ENCODE data around the gene UBE2F. TPM values are rescaled to one million over a fixed set of nuclear protein-coding genes. Genes with fewer than 3 reads are reported as not detected.
"Not testable (repeated sequence)": the region's sequence is repeated elsewhere in the genome, so short reads cannot be mapped to it uniquely, and the experiment has no call there.

The UBE2F gene
- total RNA-seq, 1 experiment from 2014 or later: 71.4 TPM

DNA sequence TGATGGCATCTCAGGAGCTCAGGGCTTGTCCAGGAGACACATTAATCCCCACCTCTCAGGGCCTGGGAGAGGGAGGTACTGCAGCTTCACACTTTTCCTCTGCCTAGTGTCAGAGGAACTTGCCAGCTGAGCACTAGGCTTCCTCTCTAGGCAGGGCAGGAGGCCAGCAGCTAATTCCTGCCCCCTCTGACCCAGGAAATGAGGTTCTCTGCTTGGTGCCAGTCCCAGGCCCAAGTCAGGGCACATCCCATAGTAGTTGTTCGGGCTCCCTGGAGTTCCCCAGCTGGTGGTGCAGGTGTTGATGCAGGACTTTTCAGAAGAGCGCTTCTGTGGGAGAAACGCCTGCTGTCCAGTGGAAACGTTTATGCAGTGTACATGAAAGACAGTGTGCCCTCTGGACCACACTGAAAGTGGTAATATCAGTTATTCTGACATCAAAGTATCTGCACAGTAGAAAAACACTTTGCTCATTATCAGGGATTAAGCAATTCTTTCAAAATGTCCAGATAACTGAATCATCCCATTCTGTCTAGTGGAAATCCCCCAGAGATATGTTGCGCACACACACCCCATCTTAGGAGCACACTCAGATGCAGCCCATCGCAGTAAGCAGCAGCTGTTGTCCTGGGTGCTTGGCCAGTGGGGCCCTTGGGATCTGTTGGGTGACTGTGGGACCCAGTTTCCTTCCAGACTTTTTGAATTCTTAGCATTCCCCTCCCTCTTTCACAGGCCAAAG, 76.2 kb downstream of the UBE2F start:
- DNase-seq (ENCODE audit: low read depth): no peak

DNA sequence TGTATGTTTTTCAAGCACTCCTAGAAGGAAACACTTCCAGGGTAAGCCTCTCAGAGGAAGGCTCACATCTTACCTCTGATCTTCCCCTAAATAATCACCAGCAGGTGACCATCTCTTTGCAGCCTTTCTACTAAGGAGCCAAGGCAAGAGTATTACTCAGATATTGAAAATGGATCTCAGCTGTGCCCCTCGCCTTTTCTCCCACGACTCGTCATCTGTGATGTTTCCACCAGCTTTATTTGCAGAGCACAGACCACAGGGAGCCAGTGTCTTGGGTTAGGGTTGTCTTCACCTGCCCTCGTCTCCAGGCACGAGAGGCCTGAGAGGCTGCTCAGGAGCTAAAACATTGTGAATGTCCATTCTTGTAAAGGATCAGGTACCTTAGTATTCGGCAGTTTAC, 77.0 kb downstream of the UBE2F start:
- DNase-seq (ENCODE audit: low read depth): no peak

DNA sequence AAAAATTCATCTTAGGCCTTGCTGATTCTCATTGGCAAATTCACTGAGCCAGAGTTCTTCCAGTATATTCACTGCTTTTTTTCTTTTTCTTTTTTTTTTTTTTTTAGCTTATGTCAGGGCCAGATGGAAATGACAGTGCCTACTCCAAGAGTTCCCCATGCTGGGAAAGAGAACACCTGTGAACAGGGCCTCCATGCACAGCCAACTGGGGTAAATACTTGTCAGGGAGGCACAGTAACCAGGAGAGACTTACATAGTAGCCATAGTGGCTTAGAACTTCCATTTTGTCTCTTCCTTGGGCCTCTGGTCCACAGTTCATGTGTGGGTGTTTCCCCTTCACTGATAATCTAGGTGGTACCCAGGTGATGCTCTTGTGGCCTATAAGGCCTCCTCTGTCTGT, 78.8 kb downstream of the UBE2F start:
- DNase-seq (ENCODE audit: low read depth): no peak

DNA sequence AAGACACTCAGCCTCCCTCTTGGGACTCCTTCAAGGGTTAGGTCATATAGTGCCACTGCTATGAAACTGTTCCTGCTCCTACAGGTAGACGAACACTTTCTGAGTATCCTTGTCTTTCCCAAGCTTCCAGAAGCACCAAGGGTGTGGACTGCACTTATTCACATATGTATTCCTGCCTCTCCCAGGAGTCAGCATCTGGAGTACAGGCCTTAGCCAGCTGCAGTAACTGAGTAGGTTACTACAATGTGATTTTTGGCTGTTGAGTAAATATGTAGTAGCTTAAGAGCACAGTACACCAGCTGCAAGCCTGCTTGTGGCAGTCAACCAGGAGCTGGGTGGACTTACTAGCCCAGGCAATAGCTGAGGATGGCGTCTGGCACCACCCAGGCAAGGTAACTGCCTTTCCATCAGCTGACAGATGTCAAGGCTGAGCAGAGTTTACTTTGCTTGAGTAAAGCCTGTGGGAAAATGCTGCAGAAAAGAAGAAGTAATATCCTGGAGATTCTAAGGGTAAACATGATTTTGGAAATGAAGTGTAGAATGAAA, 80.0 kb downstream of the UBE2F start:
- no peak for DNase-seq (ENCODE audit: low read depth)

DNA sequence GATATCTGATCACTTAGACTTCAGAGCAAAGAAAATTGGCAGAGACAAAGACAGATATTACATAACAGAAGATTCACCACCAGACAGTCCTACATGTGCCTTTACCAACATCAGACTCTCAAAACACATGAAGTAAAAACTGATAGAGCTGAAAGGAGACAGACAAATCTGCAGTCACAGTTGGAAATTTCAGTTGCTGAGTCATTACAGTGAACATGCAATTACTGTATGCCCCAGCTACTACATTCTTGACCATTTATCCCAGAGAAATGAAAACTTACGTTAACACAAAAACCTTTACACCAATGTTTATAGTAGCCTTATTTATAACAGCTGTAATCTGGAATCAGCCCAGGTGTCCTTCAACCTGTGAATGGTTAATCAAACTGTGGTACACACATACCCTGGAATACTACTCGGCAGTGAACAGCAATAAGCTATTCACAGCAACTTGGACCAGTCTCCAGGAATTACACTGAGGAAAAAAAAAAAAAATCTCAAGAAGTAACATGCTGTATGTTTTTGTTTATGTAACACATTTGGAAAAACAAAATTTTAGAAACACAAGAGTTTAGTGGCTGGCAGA, 86.5 kb downstream of the UBE2F start:
- DNase-seq (ENCODE audit: low read depth): no peak

DNA sequence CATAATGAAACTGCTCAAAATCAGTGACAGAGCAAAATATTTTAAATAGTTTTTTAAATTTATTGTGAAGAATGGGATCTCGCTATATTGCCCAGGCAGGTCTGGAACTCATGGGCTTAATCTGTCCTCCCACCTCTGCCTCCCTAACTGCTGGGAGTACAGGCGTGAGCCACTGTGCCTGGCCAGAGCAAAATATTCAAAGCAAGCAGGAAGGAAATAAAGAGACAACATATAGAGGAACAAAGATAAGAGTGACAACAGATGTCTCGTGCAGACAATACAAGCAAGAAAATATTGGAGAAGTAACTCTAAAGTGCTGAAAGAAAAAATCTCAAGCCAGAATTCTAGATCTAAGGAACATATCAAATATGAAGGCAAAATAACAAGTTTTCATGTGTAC, 89.0 kb downstream of the UBE2F start:
- no peak for DNase-seq (ENCODE audit: low read depth)

DNA sequence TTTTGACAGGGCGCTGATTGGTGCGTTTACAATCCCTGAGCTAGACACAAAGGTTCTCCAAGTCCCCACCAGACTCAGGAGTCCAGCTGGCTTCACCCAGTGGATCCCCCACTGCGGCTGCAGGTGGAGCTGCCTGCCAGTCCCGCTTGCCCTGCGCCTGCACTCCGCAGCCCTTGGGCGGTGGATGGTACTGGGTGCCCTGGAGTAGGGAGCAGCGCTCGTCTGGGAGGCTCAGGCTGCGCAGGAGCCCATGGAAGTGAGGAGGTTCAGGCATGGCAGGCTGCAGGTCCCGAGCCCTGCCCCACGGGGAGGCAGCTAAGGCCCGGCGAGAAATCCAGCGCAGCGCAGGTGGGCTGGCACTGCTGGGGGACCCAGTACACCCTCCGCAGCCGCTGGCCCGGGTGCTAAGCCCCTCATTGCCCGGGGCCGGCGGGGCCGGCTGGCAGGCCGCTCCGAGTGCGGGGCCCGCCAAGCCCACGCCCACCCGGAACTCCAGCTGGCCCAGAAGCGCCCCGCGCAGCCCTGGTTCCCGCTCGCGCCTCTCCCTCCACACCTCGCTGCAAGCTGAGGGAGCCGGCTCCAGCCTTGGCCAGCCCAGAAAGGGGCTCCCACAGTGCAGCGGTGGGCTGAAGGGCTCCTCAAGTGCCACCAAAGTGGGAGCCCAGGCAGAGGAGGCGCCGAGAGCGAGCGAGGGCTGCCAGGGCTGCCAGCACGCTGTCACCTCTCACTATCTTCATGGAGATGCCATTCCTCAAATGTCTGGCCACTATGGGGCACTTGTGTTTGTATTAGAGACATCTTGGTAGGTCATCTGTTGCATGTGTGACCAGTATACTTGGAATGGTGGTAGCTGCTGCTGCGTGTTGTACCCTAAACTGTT, 91.1 kb downstream of the UBE2F start:
- DNase-seq (ENCODE audit: low read depth): not testable (repeated sequence)

DNA sequence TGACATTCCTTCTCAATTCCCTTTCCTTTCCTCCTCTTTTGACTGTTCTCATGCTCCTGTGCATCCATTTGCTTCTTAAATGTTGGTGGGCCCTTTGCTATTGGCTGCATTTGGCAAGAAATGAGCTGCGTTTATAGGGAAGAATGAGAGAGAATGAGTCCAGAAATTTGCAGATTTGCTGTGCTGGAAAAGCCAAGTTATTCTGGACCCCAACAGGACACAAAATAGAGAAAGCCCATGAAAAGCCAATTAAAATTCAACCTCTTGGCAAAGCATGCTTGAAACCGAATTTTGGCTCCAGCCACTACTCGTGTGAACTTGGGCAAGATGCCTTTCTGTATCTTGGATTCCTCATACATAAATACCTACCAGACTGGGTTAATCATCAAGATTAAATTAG, 92.7 kb downstream of the UBE2F start:
- no peak for DNase-seq (ENCODE audit: low read depth)

DNA sequence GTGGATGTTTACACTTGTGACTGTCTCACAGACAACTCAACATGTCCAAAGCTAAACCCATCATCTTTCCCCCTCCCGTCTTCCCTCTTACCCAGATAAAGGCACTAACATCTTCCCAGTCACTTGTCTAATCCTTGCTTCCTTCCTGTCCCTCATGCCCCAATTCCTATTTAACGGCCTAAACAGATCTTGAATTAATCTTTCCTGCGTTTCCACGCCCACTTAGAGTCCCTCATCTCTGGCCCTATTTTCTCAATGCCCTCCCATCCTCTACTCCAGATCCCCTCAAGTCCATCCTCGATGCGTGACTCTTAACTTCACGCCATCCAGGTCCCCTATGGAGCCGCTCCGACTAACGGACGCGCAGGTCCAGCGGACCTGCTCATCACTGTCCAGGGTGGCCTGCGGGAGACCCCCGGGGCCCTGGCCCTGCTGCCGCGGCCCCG, 93.3 kb downstream of the UBE2F start:
- DNase-seq (ENCODE audit: low read depth): peak; percentile 32

DNA sequence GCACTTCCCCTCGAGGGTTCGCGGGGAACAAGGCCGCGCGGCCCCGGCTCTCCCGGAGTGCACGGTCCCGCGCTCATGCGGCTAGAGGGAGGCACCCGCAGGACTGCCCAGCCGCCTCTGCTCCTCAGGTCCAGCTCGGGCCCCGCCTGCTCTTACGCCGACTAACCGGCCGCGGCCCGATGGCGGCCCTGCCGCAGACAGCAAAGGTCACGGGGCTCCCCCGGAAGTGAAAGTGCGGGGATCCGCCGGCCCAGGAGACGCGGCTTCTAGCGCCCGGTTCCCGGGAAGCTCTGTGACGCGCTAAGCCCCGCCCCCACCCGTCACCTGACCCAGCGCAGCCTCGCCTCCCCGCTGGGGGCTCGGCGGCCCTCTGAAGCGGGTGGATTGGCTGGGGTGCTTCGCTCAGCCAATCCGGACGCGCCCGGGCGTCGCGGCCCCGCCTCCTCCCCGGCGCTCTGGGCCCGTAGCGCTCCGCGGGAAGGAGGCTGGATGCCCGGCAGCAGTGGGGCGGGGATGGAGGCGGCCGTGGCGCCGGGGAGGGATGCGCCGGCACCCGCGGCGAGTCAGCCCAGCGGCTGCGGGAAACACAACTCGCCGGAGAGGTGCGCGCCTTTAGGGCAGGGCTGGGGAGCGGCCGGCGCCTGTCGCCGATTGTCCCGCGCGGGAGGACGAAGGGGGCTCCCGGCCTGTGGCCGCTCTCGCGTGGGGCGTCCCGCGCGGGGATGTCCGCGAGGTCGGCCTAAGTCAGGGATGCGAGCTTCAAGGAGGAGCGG, 93.9 kb downstream of the UBE2F start, which contains the start of gene SCLY:
SCLY (plus strand) TSS at position 460 of the 773 bp plus-strand sequence; CDS start at position 514, 54 bp downstream.
- peak; percentile 98 for DNase-seq (ENCODE audit: low read depth)

DNA sequence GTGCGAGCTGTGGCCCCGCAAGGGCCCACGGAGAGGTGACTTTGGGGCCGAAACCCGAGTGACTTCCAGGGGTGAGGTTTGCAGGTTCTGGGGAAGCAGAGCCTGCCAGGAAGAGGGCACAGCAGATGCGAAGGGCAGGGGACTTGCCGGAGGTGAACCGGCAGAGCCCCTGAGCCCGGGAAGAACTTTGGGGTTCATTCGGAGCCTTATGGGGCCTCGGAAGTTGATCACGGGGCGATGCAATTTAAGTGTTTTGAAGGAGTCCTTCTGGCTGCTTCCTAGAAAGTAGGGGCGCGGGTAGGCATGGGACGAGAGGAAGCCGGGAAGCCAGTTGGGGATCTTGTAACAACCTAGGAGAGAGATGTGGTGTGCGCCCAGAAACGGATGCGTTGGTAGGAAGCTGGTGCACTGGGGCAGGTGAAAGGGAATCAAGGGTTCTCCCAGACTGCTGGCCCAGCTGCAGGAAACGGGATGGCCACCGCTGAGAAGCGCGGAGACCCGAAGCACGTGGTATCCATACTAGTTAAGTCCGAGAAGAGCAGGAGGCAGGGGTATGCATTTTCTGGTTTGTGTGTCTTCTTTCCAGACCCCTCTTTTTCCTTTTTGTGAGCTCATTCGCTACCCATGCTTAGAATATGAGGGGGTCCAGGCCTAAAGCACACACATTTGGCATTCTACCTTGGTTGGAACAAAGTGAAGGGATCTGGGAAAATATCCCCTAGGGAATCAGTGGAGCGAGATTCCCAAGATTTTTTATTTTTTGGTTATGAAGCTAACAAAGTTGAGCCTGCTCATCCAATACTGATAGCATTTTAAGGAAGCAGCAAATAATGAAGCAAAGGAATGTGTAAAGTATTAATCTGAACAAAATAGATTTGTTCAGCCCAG, 94.7 kb downstream of the UBE2F start:
- peak; percentile 57 for DNase-seq (ENCODE audit: low read depth)

DNA sequence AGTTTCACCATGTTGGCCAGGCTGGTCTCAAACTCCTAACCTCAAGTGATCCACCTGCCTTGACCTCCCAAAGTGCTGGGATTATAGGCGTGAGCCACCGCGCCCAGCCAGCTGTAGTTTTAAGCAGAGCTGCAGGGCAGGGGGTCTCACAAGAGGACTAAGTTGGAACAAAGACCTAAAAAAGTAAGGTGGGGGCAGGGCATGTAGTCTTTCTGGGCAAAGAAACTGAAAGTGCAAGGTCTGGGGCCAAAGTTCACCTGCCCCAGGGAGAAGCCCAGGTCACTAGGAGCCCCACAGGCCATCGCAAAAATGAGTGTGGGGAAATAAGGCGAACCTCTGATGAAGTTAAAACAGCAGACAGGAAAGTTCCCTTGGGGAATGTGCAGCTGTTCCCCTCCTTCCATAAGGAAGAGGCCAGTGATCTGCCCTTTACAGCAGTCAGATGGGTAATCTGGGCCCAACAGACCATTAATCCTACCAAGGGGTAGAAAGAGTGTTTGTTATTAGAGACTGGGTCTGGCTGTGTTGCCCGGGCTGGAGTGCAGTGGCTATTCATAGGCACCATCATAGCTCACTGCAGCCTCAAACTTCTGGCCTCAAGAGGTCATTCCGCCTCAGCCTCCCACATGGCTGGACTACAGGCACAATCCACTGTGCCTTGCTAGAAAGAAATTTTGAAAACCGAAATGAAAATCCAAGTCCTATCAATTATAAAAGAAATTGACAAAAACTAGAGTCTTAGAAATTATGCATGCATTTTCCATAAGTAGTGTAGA, 96.8 kb downstream of the UBE2F start:
- no peak for DNase-seq (ENCODE audit: low read depth)

DNA sequence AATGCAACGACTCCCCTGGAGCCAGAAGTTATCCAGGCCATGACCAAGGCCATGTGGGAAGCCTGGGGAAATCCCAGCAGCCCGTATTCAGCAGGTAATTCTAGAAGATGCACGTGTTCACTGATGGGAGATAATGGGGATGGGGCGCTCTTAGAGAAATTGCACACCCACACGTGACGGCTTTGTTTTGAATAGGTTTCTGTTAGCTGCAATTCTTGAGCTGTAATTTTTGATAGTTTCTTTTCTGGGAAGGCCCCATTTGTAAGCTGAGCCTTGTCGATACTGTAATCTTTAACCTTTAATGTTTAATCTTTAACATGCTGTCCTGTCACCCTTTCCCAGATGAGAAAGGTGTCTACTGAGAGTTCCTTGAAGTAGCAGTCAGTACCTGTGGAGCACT, 97.6 kb downstream of the UBE2F start:
- no peak for DNase-seq (ENCODE audit: low read depth)

DNA sequence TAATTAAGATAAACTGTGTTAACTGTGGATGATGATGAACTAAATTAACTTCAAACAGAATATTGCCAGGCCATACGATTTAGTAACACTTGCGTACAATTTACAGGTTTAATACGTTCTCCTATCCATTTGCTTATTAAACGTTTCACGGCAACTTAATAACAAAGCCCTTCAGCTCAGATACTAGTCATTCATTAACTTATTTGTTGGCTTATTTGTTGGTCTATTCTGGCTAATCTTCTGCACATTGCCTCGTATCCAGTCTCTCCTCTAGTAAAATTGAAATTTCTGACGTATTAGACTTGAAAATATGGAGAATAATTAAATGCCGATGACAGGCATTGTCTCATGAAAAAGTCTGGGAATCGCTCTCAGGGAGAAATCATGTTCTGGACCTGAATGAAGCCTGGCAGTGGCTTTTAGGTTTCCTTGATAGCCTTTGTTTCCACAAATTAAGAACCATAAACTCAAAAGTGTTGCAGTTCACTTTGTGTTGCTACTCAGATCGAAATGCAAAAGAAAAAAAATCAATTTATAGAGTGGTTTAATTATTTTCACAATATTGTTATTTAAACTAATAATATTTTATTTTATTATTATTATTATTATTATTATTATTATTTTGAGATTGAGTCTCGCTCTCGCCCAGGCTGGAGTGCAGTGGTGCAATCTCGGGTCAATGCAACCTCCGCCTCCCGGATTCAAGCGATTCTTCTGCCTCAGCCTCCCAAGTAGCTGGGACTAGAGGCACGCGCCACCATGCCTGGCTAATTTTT, 98.4 kb downstream of the UBE2F start:
- no peak for DNase-seq (ENCODE audit: low read depth)

DNA sequence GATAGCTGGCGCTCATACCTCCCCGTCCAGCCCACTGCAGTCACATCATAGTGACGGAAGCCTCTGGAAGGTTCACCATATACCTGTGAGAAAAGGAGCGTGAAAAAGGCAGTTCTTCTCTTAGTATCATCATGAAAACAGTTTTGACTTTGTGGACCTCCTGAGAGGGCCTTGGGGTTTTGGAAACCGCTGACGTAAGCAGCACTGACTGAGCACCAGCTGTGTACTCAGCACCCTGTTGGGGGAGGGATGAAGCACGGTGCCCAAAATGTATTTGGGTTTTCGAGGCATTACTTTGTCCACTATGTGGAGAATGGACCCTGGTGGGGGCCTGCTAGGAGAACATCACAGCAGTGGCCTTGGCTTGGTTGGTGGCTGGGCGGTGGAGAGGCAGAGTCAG, 99.4 kb downstream of the UBE2F start:
- no peak for DNase-seq (ENCODE audit: low read depth)

DNA sequence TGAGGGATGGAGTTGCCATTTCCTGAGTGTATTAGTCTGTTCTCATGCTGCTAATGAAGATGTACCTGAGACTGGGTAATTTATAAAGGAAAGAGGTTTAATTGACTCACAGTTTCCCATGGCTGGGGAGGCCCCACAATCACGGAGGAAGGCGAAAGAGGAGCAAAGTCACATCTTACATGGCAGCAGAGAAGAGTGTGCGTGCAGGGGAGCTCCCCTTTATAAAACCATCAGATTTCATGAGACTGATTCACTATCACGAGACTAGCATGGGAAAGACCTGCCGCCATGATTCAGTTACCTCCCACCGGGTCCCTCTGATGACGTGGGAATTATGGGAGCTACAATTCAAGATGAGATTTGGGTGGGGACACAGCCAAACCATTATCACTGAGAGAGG, 99.9 kb downstream of the UBE2F start:
- not testable (repeated sequence) for DNase-seq (ENCODE audit: low read depth)

DNA sequence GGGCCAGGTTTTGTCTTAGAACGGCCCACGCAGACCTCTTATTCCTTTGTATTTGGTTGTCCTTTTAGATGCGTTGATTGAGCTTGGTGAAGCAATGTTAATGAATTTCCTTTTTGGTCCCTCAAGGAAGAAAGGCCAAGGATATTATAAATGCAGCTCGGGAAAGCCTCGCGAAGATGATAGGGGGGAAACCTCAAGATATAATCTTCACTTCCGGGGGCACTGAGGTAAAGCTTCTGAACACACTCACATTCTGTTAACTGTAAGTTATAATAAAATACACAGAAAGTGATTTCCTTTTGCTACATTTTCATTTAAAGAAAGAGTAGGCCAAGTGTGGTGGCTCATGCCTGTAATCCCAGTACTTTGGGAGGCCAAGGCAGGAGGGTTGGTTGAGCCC, 101.1 kb downstream of the UBE2F start:
- DNase-seq (ENCODE audit: low read depth): no peak

DNA sequence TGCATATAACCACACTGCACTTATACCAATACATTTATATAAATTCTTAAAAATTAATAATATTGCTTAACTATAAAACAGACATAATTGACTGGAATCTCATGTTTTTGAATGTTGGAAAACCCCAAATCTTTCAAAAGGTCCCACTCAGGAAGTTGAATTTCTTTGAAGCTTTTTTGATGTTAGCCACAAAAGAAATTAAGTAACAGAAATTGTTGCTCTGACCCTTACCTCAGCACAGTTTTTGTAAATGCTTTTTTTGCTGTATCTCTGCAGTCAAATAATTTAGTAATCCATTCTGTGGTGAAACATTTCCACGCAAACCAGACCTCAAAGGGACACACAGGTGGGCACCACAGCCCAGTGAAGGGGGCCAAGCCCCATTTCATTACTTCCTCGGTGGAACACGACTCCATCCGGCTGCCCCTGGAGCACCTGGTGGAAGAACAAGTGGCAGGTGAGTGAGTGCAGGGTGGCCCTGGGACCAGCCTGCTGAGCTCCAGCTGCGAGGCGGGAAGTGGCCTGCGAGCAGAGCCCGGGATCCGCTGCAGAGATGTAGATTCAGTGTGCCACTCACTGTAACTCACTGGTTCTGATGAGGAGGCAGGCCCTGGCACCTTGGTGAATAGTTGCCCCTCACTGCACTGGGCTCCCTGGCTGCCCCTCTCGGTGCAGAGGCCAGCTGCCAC, 102.4 kb downstream of the UBE2F start:
- no peak for DNase-seq (ENCODE audit: low read depth)

Data from HT1080 (cell line).